HS-5 (cell line): ENCODE results near the gene RASA3.

Experiments
- DNase-seq: peaks from one replicate; pipeline ENCODE4 v3.0.0-alpha.2; 2012; ENCODE audit warnings: low read depth

RASA3 gene

GRCh38 chr13:113981611-113982295 lies 150.7 kb downstream of the RASA3 start:
- DNase-seq = no peak

GRCh38 chr13:113981194-113981605 lies 151.2 kb downstream of the RASA3 start:
- DNase-seq = no peak

- DNase-seq = no peak
Measured at GRCh38 chr13:113980489-113981064, 151.8 kb downstream of the RASA3 start.

GRCh38 chr13:113979791-113980471 lies 152.5 kb downstream of the RASA3 start:
- no peak for DNase-seq

GRCh38 chr13:113978741-113979481 lies 153.5 kb downstream of the RASA3 start:
- no peak for DNase-seq

GRCh38 chr13:113977976-113978375 lies 154.4 kb downstream of the RASA3 start:
- no peak for DNase-seq

- peak; percentile 23 for DNase-seq
Measured at GRCh38 chr13:113976711-113977684, 155.4 kb downstream of the RASA3 start.

GRCh38 chr13:113975416-113975815 lies 157.0 kb downstream of the RASA3 start:
- no peak for DNase-seq

GRCh38 chr13:113974304-113975281 lies 157.8 kb downstream of the RASA3 start:
- DNase-seq = no peak

GRCh38 chr13:113973218-113974164 lies 158.9 kb downstream of the RASA3 start, which contains the start of gene C13orf46:
Gene C13orf46, minus strand, starts transcription at chr13:113974076. Its CDS starts 79 bp downstream, at chr13:113973997.
- no peak for DNase-seq

- no peak for DNase-seq
Measured at GRCh38 chr13:113972451-113973217, 159.8 kb downstream of the RASA3 start.

- DNase-seq = no peak
Measured at GRCh38 chr13:113971471-113972231, 160.8 kb downstream of the RASA3 start.

- DNase-seq = no peak
Measured at GRCh38 chr13:113970810-113971470, 161.5 kb downstream of the RASA3 start.

- DNase-seq = no peak
Measured at GRCh38 chr13:113969973-113970611, 162.3 kb downstream of the RASA3 start.

- no peak for DNase-seq
Measured at GRCh38 chr13:113969311-113969972, 163.0 kb downstream of the RASA3 start.
